Dermis blood vessel endothelial cell (primary cell): ENCODE results near the gene SLC30A5. TPM values are rescaled to one million over a fixed set of nuclear protein-coding genes. Genes with fewer than 3 reads are reported as not detected.
A peak's percentile ranks its signal among the peaks of the same experiment; 100 is the strongest.
"Not testable (repeated sequence)": the region's sequence is repeated elsewhere in the genome, so short reads cannot be mapped to it uniquely, and the experiment has no call there.

Experiments
- DNase-seq: peaks from one replicate; pipeline ENCODE4 v3.0.0; 2010
- total RNA-seq: library from RNA; depleted of rRNA; stranded (reverse); fragments of >200 nt; gene quantifications from 2 replicates; pipeline ENCODE4 v1.2.3, GENCODE V29; 2014

SLC30A5 gene
- 41.9 and 49.9 TPM in 2 replicates for total RNA-seq

DNA sequence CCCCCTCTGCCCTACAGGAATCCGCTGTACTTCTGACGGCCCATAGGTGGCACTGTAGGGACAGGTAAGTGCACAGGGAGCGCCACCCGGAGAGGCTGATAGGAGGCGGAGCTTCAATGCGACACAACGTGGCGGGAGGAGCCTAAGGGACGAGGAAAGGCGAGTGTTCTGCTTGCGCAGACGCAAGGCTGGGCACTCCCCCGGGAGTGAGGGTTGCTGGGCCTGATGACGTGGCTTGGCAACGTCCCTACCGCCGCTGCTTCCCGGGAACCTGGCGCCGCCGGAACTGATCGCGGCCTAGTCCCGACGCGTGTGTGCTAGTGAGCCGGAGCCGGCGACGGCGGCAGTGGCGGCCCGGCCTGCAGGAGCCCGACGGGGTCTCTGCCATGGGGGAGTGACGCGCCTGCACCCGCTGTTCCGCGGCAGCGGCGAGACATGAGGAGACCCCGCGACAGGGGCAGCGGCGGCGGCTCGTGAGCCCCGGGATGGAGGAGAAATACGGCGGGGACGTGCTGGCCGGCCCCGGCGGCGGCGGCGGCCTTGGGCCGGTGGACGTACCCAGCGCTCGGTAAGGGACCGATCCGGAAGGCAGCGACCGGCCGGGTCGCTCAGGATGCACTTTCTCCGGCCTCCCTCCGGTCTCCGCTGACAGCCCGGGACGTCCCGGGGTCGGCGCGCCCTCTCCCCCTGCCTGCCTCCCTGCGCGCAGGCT, at the start of gene SLC30A5:
SLC30A5 (plus strand) TSS at position 244 of the 712 bp plus-strand sequence; CDS start at position 486, 242 bp downstream.
- DNase-seq = peak; percentile 100

DNA sequence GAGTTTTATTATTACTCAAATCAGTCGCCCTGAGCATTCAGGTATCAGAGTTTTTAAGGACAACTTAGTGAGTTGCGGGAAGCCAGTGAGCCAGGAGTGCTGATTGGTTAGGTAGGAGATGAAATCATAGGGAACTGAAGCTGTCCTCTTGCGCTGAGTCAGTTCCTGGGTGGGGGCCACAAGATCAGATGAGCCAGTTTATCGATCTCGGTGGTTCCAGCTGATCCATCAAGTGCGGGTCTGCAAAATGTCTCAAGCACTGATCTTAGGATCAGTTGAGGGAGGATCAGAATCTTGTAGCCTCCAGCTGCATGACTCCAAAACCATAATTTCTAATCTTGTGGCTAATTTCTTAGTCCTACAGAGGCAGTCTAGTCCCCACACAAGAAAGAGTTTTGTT, 48.6 kb upstream of the SLC30A5 start:
- DNase-seq = not testable (repeated sequence)

DNA sequence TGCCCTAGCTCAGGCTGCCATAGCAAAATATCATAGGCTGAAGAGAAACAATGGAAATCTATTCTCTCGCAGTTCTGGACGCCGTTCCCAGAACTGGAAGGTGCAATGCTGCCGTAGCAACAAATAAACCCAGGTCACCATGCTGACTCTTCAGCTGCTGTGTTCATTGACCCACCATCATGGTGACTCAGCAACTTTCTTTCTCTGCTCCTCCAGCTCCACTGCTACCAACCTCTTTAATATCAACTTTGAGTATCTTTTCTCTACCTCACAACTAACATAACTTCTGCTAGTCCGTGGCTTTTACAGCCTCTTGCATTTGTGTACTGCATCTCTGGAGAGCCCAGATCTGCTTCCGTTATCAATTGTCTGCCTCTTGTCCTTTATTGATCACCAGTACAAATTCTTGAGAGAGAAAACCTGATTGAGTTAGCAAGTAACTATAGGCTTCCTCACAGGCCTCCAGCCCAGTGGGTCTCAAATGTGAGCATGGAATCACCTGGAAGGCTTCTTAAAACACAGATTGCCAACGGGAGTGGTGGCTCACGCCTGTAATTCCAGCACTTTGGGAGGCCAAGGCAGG, 47.3 kb upstream of the SLC30A5 start:
- DNase-seq = no peak

DNA sequence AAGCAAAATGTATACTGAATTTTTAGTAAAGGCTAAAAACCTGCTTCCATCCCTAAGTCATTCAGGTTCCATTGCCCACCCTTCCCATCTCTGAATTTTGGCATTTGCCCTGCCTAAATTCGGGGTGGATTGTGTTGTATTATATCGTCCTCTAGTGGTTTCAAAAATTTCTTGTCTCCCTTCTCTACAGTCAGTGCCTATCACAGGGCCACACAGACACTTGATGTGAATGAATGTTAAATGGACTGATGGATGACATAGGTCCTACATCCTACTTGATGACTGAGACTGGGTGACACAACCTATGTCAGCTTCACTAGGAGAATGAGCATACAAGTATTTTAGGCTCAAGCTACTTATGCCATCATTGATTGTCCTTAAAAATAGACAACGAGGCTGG, 45.6 kb upstream of the SLC30A5 start:
- DNase-seq = no peak

- no peak for DNase-seq
These were observed 44.7 kb upstream of the SLC30A5 start for GRCh38 chr5:69049151-69049550.

- no peak for DNase-seq
These were observed 44.0 kb upstream of the SLC30A5 start for GRCh38 chr5:69049796-69050195.

- no peak for DNase-seq
These were observed 43.6 kb upstream of the SLC30A5 start for GRCh38 chr5:69050214-69050613.

DNA sequence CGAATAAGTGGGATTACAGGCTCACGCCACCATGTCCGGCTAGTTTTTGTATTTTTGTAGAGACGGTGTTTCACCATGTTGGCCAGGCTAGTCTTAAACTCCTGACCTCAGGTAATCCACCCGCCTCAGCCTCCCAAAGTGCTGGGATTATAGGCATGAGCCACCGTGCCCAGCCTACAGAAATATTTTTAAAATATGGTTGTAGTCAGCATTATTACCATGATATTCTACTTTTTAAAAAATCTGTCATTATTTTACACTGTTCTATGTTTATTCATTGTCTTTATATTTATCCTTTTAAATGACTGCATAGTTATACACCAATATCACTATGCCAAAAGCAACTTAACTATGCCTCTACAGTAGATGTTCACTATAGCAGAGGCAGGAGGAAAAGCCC, 41.6 kb upstream of the SLC30A5 start:
- DNase-seq = no peak

- no peak for DNase-seq
These were observed 18.9 kb upstream of the SLC30A5 start for GRCh38 chr5:69074664-69075521.

GRCh38 chr5:69075522-69076179, 18.2 kb upstream of the SLC30A5 start:
- no peak for DNase-seq

- DNase-seq = no peak
These were observed 14.8 kb upstream of the SLC30A5 start for GRCh38 chr5:69078921-69079540.

- no peak for DNase-seq
These were observed 14.3 kb upstream of the SLC30A5 start for GRCh38 chr5:69079556-69079955.

GRCh38 chr5:69083412-69083811, 10.4 kb upstream of the SLC30A5 start:
- DNase-seq = no peak

DNA sequence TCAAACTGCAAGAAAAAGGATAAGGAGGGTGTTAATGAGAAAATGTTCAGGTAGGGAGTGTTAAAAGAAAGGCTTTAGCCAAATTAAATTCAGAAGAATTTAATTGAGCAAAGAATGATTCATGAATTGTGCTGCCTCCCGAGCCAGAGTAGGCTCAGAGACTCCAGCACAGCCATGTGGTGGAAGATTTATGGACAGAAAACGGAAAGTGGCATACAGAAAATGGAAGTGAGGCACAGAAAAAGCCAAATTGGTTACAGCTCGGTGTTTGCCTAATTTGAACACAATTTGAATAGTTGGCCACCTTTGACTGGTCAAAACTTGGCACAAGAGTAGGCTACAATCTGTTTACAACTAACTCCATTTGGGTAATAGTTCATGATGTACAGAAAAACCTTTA, 9.6 kb upstream of the SLC30A5 start:
- no peak for DNase-seq

- DNase-seq = no peak
These were observed 8.9 kb upstream of the SLC30A5 start for GRCh38 chr5:69084903-69085302.

DNA sequence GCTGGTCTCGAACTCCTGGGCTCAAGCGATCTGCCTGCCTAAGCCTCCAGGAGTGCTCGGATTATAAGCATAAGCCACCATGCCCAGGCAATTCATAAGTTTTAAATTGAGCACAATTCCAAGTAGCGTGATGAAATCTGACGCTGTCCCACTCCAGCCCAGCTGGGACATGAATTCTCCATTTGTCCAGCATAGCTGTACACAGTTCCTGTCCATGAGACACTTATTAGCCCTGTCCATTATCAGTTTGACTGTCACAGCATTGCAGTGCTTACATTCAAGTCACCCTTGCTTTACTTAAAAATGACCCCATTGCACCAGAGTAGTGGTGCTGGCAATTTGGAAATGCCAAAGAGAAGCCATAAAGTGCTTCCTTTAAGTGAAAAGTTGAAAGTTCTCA, 7.6 kb upstream of the SLC30A5 start:
- no peak for DNase-seq

- DNase-seq = not testable (repeated sequence)
These were observed 5.8 kb upstream of the SLC30A5 start for GRCh38 chr5:69088006-69088405.

GRCh38 chr5:69090158-69090557, 3.7 kb upstream of the SLC30A5 start:
- DNase-seq = no peak

- DNase-seq = no peak
These were observed 2.0 kb upstream of the SLC30A5 start for GRCh38 chr5:69091771-69092170.

GRCh38 chr5:69092969-69093368, 845 bp upstream of the SLC30A5 start:
- DNase-seq = no peak

GRCh38 chr5:69099302-69099701, 5.5 kb downstream of the SLC30A5 start:
- no peak for DNase-seq

DNA sequence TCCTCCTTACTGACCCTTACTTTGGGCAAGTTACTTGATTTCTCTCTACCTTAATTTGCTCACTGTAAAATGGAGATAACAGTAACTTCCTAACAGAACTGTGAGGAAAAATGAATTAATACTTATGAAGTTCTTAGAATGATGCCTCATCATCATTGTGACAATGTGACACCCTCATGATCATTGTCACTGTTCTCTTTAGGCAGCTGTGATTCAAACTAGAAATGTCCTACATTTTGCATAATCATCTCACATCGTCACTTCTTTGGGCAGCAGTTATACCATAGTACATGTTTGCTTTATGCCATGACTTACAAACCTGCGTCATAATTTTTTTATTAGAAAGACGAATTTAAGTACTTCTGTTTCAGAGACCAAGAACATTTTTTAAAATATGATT, 9.7 kb downstream of the SLC30A5 start:
- no peak for DNase-seq
